Measurements from ENCODE around the gene TTC31. TPM values are rescaled to one million over a fixed set of nuclear protein-coding genes. Genes with fewer than 3 reads are reported as not detected.
"Not testable (repeated sequence)": the region's sequence is repeated elsewhere in the genome, so short reads cannot be mapped to it uniquely, and the experiment has no call there.

The TTC31 gene
- total RNA-seq, 1 experiment from 2014 or later, result 26.4 TPM

- peak overlapping the region; percentile 61 to 95 for H3K4me3 ChIP-seq (replicated peaks in 1 of 2; ENCODE audit: low read depth in 1 of 2, low read length in 2 of 2)
- no peaks in the 10 kb centered on the region for H3K27me3 ChIP-seq (ENCODE audit: insufficient read depth, low read length)
- BruUV-seq (replicated peaks), result TSS peak; percentile 67
- TF ChIP-seq RAD21 (IDR thresholded peaks at IDR 0.05; ENCODE audit: low read depth), result no peak
- TF ChIP-seq ZFX (IDR thresholded peaks at IDR 0.05), result peak; percentile 95
- no peak for TF ChIP-seq SRF (IDR thresholded peaks at IDR 0.05; ENCODE audit: low read depth)
- ChIA-PET CTCF (interaction anchor here (1.2 to 2.3 kb wide), 7 partner anchors 8 to 63 kb away, joined by 3 to 12 read pairs (median 9); partner anchors contain the start of genes INO80B and MRPL53), POLR2A (interaction anchor here (1.4 to 3.5 kb wide), 2 partner anchors 10 to 27 kb away, joined by 3 to 25 read pairs; partner anchors contain the start of genes INO80B and MRPL53), RAD21 (ENCODE audit: low non-redundant PET in 1 of 2, low total read pairs in 2 of 2, uncharacterized antibody in 2 of 2, unreplicated experiment in 2 of 2) (interaction anchor here in 1 of 2 experiments (0.8 to 1.0 kb wide), 2 partner anchors 48 to 106 kb away, joined by 3 read pairs; partner anchors contain the start of genes AUP1 and HTRA2)
- H3K4me2 ChIP-seq (ENCODE audit: low read length), result peak overlapping the region; percentile 66
- H3K4me1 ChIP-seq (ENCODE audit: control insufficient read depth in 1 of 2, insufficient read depth in 2 of 2, low read length in 2 of 2), result peaks cover 12 to 17% of the 10 kb centered on the region in 2 experiments
- intact Hi-C loops (cut with micrococcal nuclease), result loop anchor here (2.0 kb wide), 2 partner anchors 21 to 27 kb away; partner anchors contain the start of gene INO80B
- ATAC-seq, result peak; percentile 47
- H4K20me1 ChIP-seq (ENCODE audit: insufficient read depth), result no peaks in the 10 kb centered on the region
- peaks cover 11 to 13% of the 10 kb centered on the region in 2 experiments; a peak in 3 of 4 replicates for H3K36me3 ChIP-seq (ENCODE audit: control insufficient read depth in 1 of 2, insufficient read depth in 2 of 2, low read length in 2 of 2)
- peak overlapping the region; percentile 86 for H3K9ac ChIP-seq (ENCODE audit: low read length)
- H3K27ac ChIP-seq (ENCODE audit: low read depth, low read length), result peak overlapping the region; percentile 90
- H3K79me2 ChIP-seq (ENCODE audit: insufficient read depth, low read length), result peaks cover 31% of the 10 kb centered on the region
- H3K9me2 ChIP-seq (ENCODE audit: insufficient read depth), result no peaks in the 10 kb centered on the region
- no peak for DNase-seq (ENCODE audit: low read depth, low spot score)
- no peaks in the 10 kb centered on the region for H3K9me3 ChIP-seq (ENCODE audit: control insufficient read depth in 1 of 2, insufficient read depth in 1 of 2, low read depth in 1 of 2, low read length in 2 of 2)
- H2AFZ ChIP-seq (ENCODE audit: low read depth, low read length, poor library complexity, severe bottlenecking), result no peak overlapping the region
Measured at GRCh38 chr2:74481961-74482800, 700 bp upstream of the TTC31 start.

GRCh38 chr2:74483675-74484164 is 839 bp downstream of the TTC31 start:
- ATAC-seq; H3K9me2 ChIP-seq (ENCODE audit: insufficient read depth); H3K9me3 ChIP-seq (ENCODE audit: control insufficient read depth in 1 of 2, insufficient read depth in 1 of 2, low read depth in 1 of 2, low read length in 2 of 2); H4K20me1 ChIP-seq (ENCODE audit: insufficient read depth); DNase-seq (ENCODE audit: low read depth, low spot score); H2AFZ ChIP-seq (ENCODE audit: low read depth, low read length, poor library complexity, severe bottlenecking); H3K27me3 ChIP-seq (ENCODE audit: insufficient read depth, low read length); BruUV-seq (replicated peaks): not testable (repeated sequence)
- H3K9ac ChIP-seq (ENCODE audit: low read length), result peak overlapping the region; percentile 86
- ChIA-PET CTCF (interaction anchor here (1.2 to 2.3 kb wide), 5 partner anchors 9 to 48 kb away, joined by 3 to 12 read pairs (median 10); partner anchors contain the start of genes INO80B and MRPL53), POLR2A (interaction anchor here (0.8 kb wide), 1 partner anchor 26 kb away, joined by 3 read pairs; the partner anchor contains the start of gene WBP1), RAD21 (ENCODE audit: low non-redundant PET in 1 of 2, low total read pairs in 2 of 2, uncharacterized antibody in 2 of 2, unreplicated experiment in 2 of 2) (interaction anchor here in 1 of 2 experiments (1.2 kb wide), 1 partner anchor 48 kb away, joined by 3 read pairs; no protein-coding TSS in a partner anchor)
- peak overlapping the region; percentile 66 for H3K4me2 ChIP-seq (ENCODE audit: low read length)
- peaks cover 11 to 13% of the 10 kb centered on the region in 2 experiments; a peak in 3 of 4 replicates for H3K36me3 ChIP-seq (ENCODE audit: control insufficient read depth in 1 of 2, insufficient read depth in 2 of 2, low read length in 2 of 2)
- peaks cover 12 to 25% of the 10 kb centered on the region in 2 experiments for H3K4me1 ChIP-seq (ENCODE audit: control insufficient read depth in 1 of 2, insufficient read depth in 2 of 2, low read length in 2 of 2)
- H3K4me3 ChIP-seq (replicated peaks in 1 of 2; ENCODE audit: low read depth in 1 of 2, low read length in 2 of 2), result peak overlapping the region; percentile 61 to 95
- intact Hi-C loops (cut with micrococcal nuclease), result loop anchor here (1.0 to 2.0 kb wide), 6 partner anchors 19 to 104 kb away; partner anchors contain the start of genes AUP1, HTRA2, INO80B and WBP1
- H3K79me2 ChIP-seq (ENCODE audit: insufficient read depth, low read length), result peaks cover 31% of the 10 kb centered on the region
- H3K27ac ChIP-seq (ENCODE audit: low read depth, low read length), result peak overlapping the region; percentile 90
